WTC11 (cell line): Measurements from ENCODE around the gene KRTAP9-2. TPM values are rescaled to one million over a fixed set of nuclear protein-coding genes. Genes with fewer than 3 reads are reported as not detected.

ENCODE experiments used
- ATAC-seq: fragments of 200-7000 bp; cut with Tn5 transposase; 2 replicates; pipeline ENCODE4 v1.10.0; 2021; ENCODE audit warnings: mild to moderate bottlenecking, moderate library complexity
- CTCF ChIA-PET: fragments of 300-600 bp; sonication (Branson Sonifier 250); formaldehyde crosslinking; loops from one replicate; lab custom pipeline; 2021; ENCODE audit warnings: antibody characterized with exemption; lab: Charles Lee
- POLR2A ChIA-PET: fragments of 350-600 bp; sonication (Branson Sonifier 250); formaldehyde crosslinking; loops from one replicate; lab custom pipeline; 2021; ENCODE audit warnings: antibody characterized with exemption; lab: Charles Lee
- DNase-seq: peaks from one replicate; pipeline ENCODE4 v3.0.0; 2021; ENCODE audit warnings: low spot score
- H3K27ac Mint-ChIP-seq: 2 replicates; pipeline ENCODE4 v1.8.0; 2021; ENCODE audit warnings: mixed read lengths
- H3K27me3 Mint-ChIP-seq: 2 replicates; pipeline ENCODE4 v1.8.0; 2021; ENCODE audit warnings: low read depth, mild to moderate bottlenecking, moderate library complexity, mixed read lengths
- H3K36me3 Mint-ChIP-seq: 2 replicates; pipeline ENCODE4 v1.8.0; 2021; ENCODE audit warnings: mixed read lengths
- H3K4me1 Mint-ChIP-seq: 2 replicates; pipeline ENCODE4 v1.8.0; 2022; ENCODE audit warnings: mixed read lengths
- H3K4me3 Mint-ChIP-seq: 2 replicates; pipeline ENCODE4 v1.8.0; 2021; ENCODE audit warnings: mild to moderate bottlenecking, moderate library complexity, mixed read lengths
- H3K9me3 Mint-ChIP-seq: 2 replicates; pipeline ENCODE4 v1.8.0; 2021; ENCODE audit warnings: mixed read lengths
- AFF4 ChIP-seq: sonication (generic); formaldehyde crosslinking; IDR thresholded peaks from 2 replicates; pipeline ENCODE4 v1.8.1; 2023; ENCODE audit warnings: mild to moderate bottlenecking, missing genetic modification reagents, borderline replicate concordance
- ATF3 ChIP-seq: sonication (generic); formaldehyde crosslinking; conservative IDR thresholded peaks from 2 replicates; pipeline ENCODE4 v1.8.1; 2022; ENCODE audit warnings: mild to moderate bottlenecking, missing genetic modification reagents
- CTCF ChIP-seq: fragments of 200-600 bp; IDR thresholded peaks from 2 replicates; pipeline ENCODE4 v1.8.0; 2022; ENCODE audit warnings: antibody characterized with exemption
- EMX1 ChIP-seq: fragments of 250-450 bp; sonication (Bioruptor Pico); IDR thresholded peaks from 2 replicates; pipeline ENCODE4 v1.8.0; 2021; ENCODE audit warnings: mild to moderate bottlenecking
- IRF2 ChIP-seq: sonication (generic); formaldehyde crosslinking; IDR thresholded peaks from 2 replicates; pipeline ENCODE4 v1.8.0; 2022; ENCODE audit warnings: low read depth, missing genetic modification reagents, borderline replicate concordance
- KAT7 ChIP-seq: sonication (generic); formaldehyde crosslinking; IDR thresholded peaks from 2 replicates; pipeline ENCODE4 v1.8.1; 2023; ENCODE audit warnings: missing genetic modification reagents, mild to moderate bottlenecking, borderline replicate concordance
- MXD4 ChIP-seq: fragments of 250-450 bp; sonication (Bioruptor Pico); IDR thresholded peaks from 2 replicates; pipeline ENCODE4 v1.8.0; 2021; ENCODE audit warnings: mild to moderate bottlenecking, moderate library complexity, borderline replicate concordance
- NR1H2 ChIP-seq: sonication (generic); formaldehyde crosslinking; IDR thresholded peaks from 2 replicates; pipeline ENCODE4 v1.9.0; 2021; ENCODE audit warnings: mild to moderate bottlenecking, moderate library complexity, missing genetic modification reagents
- PRRX2 ChIP-seq: fragments of 250-450 bp; sonication (Bioruptor Pico); IDR thresholded peaks from 2 replicates; pipeline ENCODE4 v1.8.0; 2021; ENCODE audit warnings: mild to moderate bottlenecking
- RORB ChIP-seq: fragments of 250-450 bp; sonication (Bioruptor Pico); IDR thresholded peaks from 2 replicates; pipeline ENCODE4 v1.9.0; 2021; ENCODE audit warnings: mild to moderate bottlenecking
- SOX15 ChIP-seq: fragments of 250-450 bp; sonication (Bioruptor Pico); IDR thresholded peaks from 2 replicates; pipeline ENCODE4 v1.9.0; 2021; ENCODE audit warnings: mild to moderate bottlenecking
- TCF7 ChIP-seq: sonication (generic); formaldehyde crosslinking; IDR thresholded peaks from 2 replicates; pipeline ENCODE4 v1.8.0; 2022; ENCODE audit warnings: mild to moderate bottlenecking, low read depth, missing genetic modification reagents, moderate library complexity
- ZNF232 ChIP-seq: sonication (generic); formaldehyde crosslinking; IDR thresholded peaks from 2 replicates; pipeline ENCODE4 v1.8.0; 2022; ENCODE audit warnings: mild to moderate bottlenecking, missing genetic modification reagents
- ZNF263 ChIP-seq: sonication (generic); formaldehyde crosslinking; IDR thresholded peaks from 2 replicates; pipeline ENCODE4 v1.8.1; 2022; ENCODE audit warnings: low read depth, mild to moderate bottlenecking, moderate library complexity, missing genetic modification reagents
- ZNF281 ChIP-seq: sonication (generic); formaldehyde crosslinking; IDR thresholded peaks from 2 replicates; pipeline ENCODE4 v1.8.0; 2023; ENCODE audit warnings: mild to moderate bottlenecking, missing genetic modification reagents
- ZNF317 ChIP-seq: sonication (generic); formaldehyde crosslinking; IDR thresholded peaks from 2 replicates; pipeline ENCODE4 v1.8.1; 2023; ENCODE audit warnings: low read depth, mild to moderate bottlenecking, moderate library complexity, missing genetic modification reagents, borderline replicate concordance
- ZNF396 ChIP-seq: fragments of 250-450 bp; sonication (Bioruptor Pico); IDR thresholded peaks from 2 replicates; pipeline ENCODE4 v1.8.0; 2021; ENCODE audit warnings: mild to moderate bottlenecking, moderate library complexity, borderline replicate concordance
- total RNA-seq: library from RNA; stranded (reverse); gene quantifications from 3 replicates; pipeline ENCODE4 v1.2.3, GENCODE V29; 2021
- TF ChIP-seq, protein P1 (sequence below): sonication (generic); formaldehyde crosslinking; IDR thresholded peaks from 2 replicates; pipeline ENCODE4 v1.8.0; 2022; ENCODE audit warnings: mild to moderate bottlenecking, missing genetic modification reagents
- TF ChIP-seq, protein P2 (sequence below): fragments of 250-450 bp; sonication (Bioruptor Pico); IDR thresholded peaks from 2 replicates; pipeline ENCODE4 v2.1.2; 2022; ENCODE audit warnings: mild to moderate bottlenecking, moderate library complexity

The KRTAP9-2 gene
- total RNA-seq, 1 experiment from 2014 or later: not detected

- TF ChIP-seq RORB (CRISPR knock-in tag) (no peak), ZNF263 (no peak), NR1H2 (no peak), ZNF317 (CRISPR knock-in tag) (no peak), CTCF (no peak), MXD4 (CRISPR knock-in tag) (no peak), ZNF396 (CRISPR knock-in tag) (no peak), KAT7 (CRISPR knock-in tag) (no peak), EMX1 (CRISPR knock-in tag) (no peak), PRRX2 (CRISPR knock-in tag) (no peak), TCF7 (no peak), SOX15 (CRISPR knock-in tag) (no peak), AFF4 (CRISPR knock-in tag) (no peak)
- TF ChIP-seq, protein P1, sequence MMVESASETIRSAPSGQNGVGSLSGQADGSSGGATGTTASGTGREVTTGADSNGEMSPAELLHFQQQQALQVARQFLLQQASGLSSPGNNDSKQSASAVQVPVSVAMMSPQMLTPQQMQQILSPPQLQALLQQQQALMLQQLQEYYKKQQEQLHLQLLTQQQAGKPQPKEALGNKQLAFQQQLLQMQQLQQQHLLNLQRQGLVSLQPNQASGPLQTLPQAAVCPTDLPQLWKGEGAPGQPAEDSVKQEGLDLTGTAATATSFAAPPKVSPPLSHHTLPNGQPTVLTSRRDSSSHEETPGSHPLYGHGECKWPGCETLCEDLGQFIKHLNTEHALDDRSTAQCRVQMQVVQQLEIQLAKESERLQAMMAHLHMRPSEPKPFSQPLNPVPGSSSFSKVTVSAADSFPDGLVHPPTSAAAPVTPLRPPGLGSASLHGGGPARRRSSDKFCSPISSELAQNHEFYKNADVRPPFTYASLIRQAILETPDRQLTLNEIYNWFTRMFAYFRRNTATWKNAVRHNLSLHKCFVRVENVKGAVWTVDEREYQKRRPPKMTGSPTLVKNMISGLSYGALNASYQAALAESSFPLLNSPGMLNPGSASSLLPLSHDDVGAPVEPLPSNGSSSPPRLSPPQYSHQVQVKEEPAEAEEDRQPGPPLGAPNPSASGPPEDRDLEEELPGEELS: no peak
- TF ChIP-seq, protein P2, sequence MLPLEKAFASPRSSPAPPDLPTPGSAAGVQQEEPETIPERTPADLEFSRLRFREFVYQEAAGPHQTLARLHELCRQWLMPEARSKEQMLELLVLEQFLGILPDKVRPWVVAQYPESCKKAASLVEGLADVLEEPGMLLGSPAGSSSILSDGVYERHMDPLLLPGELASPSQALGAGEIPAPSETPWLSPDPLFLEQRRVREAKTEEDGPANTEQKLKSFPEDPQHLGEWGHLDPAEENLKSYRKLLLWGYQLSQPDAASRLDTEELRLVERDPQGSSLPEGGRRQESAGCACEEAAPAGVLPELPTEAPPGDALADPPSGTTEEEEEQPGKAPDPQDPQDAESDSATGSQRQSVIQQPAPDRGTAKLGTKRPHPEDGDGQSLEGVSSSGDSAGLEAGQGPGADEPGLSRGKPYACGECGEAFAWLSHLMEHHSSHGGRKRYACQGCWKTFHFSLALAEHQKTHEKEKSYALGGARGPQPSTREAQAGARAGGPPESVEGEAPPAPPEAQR (CRISPR knock-in tag): no peak
- Mint-ChIP-seq H3K36me3 (no peaks in the 10 kb centered on the region), H3K27ac (no peak overlapping the region), H3K27me3 (no peaks in the 10 kb centered on the region; the same call in 1 of the 2 replicates), H3K9me3 (no peaks in the 10 kb centered on the region), H3K4me1 (no peaks in the 10 kb centered on the region), H3K4me3 (no peak overlapping the region)
- no peak for ATAC-seq
- ChIA-PET POLR2A (no interaction called here), CTCF (interaction anchor here (1.5 kb wide), 1 partner anchor 315 kb away, joined by 3 read pairs; no protein-coding TSS in a partner anchor)
- DNase-seq: no peak
These were observed 48.1 kb upstream of the KRTAP9-2 start for GRCh38 chr17:41178341-41178740.

DNA sequence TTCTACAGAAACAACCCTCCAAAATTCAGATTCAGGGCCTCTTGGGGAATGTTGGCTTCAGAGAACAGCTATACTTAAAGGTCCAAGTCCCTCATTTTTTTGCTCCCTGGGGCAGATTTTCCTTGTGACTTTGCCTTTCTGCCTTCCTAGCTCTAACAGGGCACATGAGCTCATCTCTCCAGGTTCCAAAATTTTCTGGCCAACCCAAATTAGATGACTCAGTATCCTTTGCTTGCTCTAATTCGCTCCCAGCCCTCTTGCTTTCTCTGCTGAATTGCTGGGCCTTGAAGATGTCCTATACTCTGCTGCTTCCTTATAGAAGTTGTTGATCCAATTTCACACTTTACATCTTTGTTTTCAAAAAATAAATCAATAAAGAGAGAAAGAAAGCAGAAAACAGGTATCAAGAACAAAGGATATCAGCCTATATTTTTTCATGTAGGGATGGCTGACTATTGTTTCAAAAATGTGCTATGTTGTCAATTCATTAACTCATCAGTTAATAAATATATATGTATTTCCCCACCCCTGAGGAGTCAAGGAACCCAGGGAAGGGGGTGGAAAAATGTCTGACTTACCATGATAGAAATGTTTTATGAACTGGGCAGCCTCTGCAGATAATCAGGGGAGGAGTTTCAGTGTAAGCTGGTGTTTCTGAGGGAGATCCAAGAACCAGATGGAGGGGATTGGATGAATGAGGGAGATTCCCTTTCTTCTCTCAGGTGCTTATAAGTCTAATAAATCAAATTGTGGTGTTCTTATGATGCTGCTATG lies 47.4 kb upstream of the KRTAP9-2 start:
- H3K4me3 Mint-ChIP-seq: no peak overlapping the region
- DNase-seq (no peak), ATAC-seq (no peak)
- H3K27me3 Mint-ChIP-seq: no peaks in the 10 kb centered on the region; the same call in 1 of the 2 replicates
- no peak overlapping the region for H3K27ac Mint-ChIP-seq
- H3K9me3 Mint-ChIP-seq: no peaks in the 10 kb centered on the region
- H3K36me3 Mint-ChIP-seq: no peaks in the 10 kb centered on the region
- no peaks in the 10 kb centered on the region for H3K4me1 Mint-ChIP-seq
- POLR2A ChIA-PET: no interaction called here
- CTCF ChIA-PET: interaction anchor here (1.5 kb wide), 1 partner anchor 316 kb away, joined by 3 read pairs; no protein-coding TSS in a partner anchor
- TF ChIP-seq ZNF232 (CRISPR knock-in tag) (no peak), ATF3 (CRISPR knock-in tag) (no peak), KAT7 (CRISPR knock-in tag) (no peak), TCF7 (no peak), ZNF281 (no peak), IRF2 (CRISPR knock-in tag) (no peak)
- TF ChIP-seq, protein P2 (CRISPR knock-in tag): no peak
